GM12878 (cell line): ENCODE results near the gene SHROOM1.

Experiments used
- BCL11A ChIP-seq: IDR thresholded peaks from 2 replicates; pipeline ENCODE4 v1.6.1; 2011; ENCODE audit warnings: low read depth, low read length
- CTCF ChIP-seq, 3 experiments: IDR thresholded peaks in 2 of 3; conservative IDR thresholded peaks in 1 of 3; 2 replicates each; pipeline ENCODE4 v1.5.1; 2011; ENCODE audit warnings: low read depth in 3 of 3, low read length in 3 of 3, mild to moderate bottlenecking in 3 of 3, control low read depth in 2 of 3, moderate library complexity in 2 of 3, inconsistent platforms in 1 of 3, mixed read lengths in 1 of 3; ENCODE audit not compliant: control insufficient read depth in 2 of 3, insufficient read depth in 1 of 3; ENCODE audit errors: extremely low read depth in 1 of 3
- JUND ChIP-seq: IDR thresholded peaks from 2 replicates; pipeline ENCODE4 v1.6.1; 2012; ENCODE audit warnings: low read depth, mild to moderate bottlenecking, low read length, improper control_type of control experiment, moderate library complexity
- PBX3 ChIP-seq: IDR thresholded peaks from 2 replicates; pipeline ENCODE4 v1.6.1; 2011; ENCODE audit warnings: mild to moderate bottlenecking, low read depth, low read length, moderate library complexity; ENCODE audit not compliant: insufficient replicate concordance
- POLR2A ChIP-seq: IDR thresholded peaks from 2 replicates; pipeline ENCODE4 v1.6.1; 2011; ENCODE audit warnings: low read depth, mild to moderate bottlenecking, low read length
- POLR2AphosphoS5 ChIP-seq: IDR thresholded peaks from 2 replicates; pipeline ENCODE4 v1.6.1; 2011; ENCODE audit warnings: mild to moderate bottlenecking, low read length, inconsistent platforms
- REST ChIP-seq: IDR thresholded peaks from 2 replicates; pipeline ENCODE4 v1.6.1; 2012; ENCODE audit warnings: mild to moderate bottlenecking, low read depth, low read length
- ZNF217 ChIP-seq: fragments of 450-650 bp; IDR thresholded peaks from 2 replicates; pipeline ENCODE4 v1.6.1; 2017; ENCODE audit warnings: antibody characterized with exemption, mild to moderate bottlenecking

- TF ChIP-seq JUND = no peak
- no peak for TF ChIP-seq POLR2A
- no peak for TF ChIP-seq CTCF (IDR thresholded peaks at IDR 0.05 in 2 of 3, conservative IDR thresholded peaks at IDR 0.05 in 1 of 3; ENCODE audit: control insufficient read depth in 2 of 3, extremely low read depth in 1 of 3, insufficient read depth in 1 of 3, low read depth in 3 of 3, low read length in 3 of 3)
- TF ChIP-seq ZNF217 = no peak
- no peak for TF ChIP-seq BCL11A
- TF ChIP-seq REST = no peak
- TF ChIP-seq PBX3 = no peak
- TF ChIP-seq POLR2AphosphoS5 = no peak
These were observed 41.2 kb downstream of the SHROOM1 start for GRCh38 chr5:132788990-132789886.
